ENCODE measurements around the gene TNF.
"Not testable (repeated sequence)": the region's sequence is repeated elsewhere in the genome, so short reads cannot be mapped to it uniquely, and the experiment has no call there.

TNF gene

DNA sequence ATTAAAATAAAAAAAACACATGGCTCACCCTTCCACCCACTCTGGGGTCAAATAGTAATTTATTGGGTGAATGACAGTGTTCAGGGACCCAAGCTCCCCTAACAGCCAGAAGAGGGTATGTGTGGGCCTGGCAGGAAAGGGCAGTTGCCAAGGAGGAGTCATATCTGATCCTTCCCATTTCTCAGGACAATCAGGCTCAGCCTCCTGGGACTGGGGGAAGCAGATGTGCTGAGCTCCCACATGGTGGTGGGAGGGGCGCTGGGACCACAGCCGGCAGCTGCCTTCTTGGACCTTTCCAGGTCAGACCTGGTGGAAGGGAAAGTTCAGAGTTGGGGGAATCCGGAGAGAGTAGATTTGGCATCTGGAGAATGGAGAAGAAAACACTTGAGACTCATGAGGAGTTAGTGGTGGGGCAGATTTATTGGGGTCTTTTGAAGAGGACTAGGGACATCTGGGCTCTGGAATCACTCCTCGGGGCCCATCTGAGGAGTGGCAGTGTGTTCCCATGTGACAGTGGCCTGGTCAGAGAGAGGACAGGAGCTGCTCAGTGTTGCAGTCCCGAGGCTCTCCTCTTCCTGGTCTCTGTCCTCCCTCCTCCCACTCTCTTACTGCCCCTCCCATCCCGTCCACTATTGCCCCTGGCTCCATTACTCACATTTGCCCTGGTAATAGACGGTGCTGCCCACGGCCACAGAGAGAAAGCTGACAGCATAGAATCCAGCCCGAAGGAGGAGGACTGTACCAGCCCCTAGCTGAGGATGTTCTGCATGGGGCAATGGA, 13.7 kb downstream of the TNF start:
- DNase-seq = no peak

DNA sequence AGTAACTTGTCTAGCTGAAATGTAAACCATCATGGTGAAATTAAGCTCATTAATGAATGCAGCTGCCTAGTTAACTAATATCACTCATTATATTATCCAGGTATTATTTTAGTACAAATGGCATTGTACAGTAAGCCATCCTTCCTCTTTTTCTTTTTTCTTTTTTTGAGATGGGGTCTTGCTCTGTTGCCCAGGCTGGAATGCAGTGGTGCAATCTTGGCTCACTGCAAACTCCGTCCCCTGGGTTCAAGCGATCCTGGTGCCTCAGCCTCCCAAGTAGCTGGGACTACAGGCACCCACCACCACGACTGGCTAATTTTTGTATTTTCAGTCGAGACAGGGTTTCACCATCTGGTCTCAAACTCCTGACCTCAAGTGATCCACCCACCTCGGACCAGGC, 15.3 kb downstream of the TNF start:
- not testable (repeated sequence) for DNase-seq

DNA sequence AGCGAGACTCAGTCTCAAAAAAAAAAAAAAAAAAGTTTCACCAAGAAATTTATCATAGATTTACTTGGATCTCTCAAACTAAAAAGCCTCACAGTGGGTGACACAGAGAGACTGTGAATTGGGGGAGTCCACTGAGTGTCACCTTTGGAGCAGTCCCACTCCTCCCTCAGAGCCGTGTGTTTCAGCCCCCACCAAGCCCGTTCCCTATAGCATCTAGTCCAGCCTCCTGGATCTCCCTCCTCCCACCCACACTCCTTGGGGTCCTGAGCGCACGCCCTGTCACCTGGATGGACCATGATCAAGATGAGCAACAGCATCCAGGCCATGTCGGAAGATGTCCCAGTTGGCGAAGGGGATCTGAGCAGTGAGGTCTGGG, 17.0 kb downstream of the TNF start:
- DNase-seq = peak in 1 of 6 experiments; percentile 34

DNA sequence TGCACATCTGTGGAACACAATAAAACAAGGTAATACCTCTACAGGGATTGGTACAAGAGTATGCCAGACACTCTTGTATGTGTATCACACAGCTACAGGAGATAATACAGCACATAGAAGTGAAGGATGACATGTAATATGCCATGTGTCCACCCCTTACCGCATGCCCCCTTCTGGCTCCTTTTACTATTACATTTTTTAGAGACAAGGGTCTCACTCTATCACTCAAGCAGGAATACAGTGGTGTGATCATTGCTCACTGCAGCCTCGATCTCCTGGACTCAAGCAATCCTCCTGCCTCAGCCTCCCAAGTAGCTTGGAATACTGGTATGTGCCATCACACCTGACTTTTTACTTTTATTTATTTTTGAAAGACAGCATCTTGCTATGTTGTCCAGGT, 21.6 kb downstream of the TNF start:
- peak in 5 of 6 experiments; percentile 29 to 81 (median 67) for DNase-seq

DNA sequence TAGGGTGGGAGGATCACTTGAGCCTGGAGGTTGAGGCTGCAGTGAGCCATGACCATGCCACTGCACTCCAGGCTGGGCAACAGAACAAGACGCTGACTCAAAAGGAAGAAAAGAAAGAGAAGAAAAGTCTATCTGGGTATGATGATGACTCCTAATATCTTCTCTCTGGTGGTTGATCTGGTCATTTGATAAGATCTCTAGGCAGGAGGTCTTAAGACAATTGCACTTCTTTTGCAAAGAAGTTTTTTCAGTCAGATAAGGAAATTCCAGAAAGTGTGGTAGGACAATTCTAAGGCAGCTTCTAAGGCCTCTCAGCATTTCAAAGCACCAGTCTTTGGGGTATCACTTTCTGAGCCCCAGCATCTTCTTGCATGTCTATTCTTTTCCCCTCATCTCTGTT, 32.0 kb downstream of the TNF start:
- DNase-seq = no peak

DNA sequence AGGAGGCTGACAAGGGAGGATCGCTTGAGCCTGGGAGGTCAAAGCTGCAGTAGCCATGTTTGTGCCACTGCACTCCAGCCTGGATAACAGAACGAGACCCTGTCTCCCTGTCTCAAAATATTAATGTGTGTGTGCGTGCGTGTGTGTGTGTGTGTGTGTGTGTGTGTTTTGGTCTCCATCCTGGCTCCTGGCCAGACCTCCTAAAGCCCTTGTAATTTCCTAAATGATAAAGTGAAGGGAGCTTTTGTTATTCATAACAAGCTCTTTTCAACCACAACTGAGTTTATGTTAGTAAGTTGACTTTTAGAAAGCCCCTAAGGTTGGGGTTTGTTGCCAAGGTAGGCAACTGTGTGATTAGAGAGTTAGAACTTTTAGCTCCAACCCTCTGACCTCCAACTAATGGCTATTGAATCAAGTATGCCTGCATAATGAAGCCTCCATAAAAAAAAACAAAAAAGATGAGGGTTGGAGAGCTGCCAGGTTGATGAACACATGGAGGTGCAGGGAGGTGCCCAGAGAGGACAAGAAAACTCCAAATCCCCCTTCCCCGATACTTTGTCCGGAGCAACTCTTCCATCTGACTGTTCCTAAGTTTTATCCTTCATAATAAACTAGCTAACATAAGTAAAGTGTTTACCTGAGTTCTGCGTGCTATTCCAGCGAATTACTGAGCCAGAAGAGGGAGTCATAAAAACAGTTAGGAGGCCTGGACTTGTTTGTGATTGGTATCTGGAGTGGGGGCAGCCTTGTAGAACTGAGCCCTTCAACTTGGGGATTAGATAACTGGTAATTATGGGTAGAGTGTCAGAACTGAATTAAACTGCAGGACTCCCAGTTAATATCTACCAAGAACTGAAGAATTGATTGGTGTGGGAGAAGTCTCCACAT, 34.4 kb downstream of the TNF start:
- no peak for DNase-seq

DNA sequence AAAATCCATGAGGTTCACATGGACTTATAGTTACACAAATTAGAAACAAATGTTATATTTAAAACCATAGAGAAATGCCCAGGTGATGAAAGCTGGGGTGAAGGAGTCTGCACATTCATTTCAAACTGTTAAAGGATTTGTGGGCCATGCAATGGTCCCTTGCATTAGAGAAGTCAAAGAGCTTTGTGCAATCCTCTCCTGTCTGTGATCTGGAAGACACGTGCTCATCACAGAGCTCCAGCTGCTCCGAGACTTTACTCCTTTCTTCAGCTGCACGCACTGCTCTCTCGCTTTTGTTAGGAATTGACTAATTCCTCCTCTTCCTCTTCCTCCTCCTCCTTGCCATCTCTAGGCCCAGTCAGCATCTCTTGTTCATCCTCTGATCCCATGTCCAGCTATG, 35.6 kb downstream of the TNF start:
- no peak for DNase-seq

DNA sequence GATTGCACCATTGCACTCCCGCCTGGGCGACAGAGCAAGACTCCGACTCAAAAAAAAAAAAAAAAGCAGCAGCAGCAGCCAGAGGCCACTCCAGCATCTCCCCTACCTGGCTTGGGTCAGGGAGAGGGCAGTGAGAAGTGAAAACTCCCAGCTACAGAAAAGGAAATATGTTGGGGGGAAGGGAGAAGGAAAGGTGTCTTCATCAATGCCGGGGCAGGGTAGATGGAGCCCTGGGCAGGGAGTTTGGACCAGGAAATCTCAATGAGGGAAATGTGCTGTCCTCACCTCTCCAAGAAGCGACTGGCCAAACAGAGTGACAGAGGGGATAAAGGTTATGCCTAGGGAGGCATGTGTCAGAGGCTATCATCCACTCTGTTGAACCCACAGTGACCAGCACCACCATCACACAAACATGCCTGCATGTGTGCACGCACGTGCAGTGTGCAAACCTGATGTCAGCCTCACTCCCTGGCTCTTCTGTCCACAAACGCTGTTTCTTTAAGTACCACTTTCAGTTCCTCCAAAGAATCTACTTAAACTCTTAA, 38.8 kb downstream of the TNF start:
- DNase-seq = no peak

DNA sequence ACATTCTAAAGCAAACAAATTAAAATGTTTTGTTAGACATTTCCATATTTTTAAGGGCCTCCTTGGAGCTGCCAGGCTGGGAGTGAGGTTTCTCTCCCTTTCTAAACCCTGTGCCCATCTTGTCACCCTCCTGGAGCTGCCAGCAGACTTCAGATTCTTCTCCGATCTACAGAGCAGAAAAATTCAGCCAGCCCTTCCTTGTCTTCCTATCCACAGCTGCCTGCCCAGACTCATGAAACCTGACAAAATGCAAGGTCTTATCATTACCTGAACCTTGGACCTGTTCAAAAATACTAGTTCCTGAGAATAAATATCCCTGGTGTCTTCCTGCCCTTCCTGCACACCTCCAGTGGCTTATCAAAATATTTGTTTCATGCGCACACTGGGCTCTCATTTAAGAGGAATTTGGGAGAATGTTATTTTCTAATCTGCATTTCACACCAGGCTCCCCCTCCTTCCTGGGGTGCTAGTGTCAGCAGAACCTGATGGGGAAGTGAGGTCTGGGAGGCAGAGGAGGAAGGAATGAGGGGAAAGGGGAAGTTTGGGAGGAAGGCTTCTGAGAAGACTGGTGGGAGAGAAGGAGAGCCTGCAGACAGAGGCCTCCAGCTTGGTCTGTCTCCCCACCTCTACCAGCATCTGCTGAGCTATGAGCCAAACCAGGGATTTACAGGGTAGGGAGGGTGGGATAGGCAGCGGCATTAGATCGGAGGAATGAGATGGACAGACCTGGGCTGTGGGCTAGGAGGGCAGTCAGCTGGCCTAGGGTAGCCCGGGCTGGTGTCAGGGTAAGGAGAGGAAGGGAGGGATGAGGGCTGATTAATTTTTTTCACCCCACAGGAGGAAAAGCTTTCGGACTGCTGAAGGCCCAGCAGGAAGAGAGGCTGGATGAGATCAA, 39.6 kb downstream of the TNF start, which contains the start of gene AIF1:
TSS of gene AIF1 (plus strand) at position 551 of the 895 bp plus-strand sequence. CDS start at position 647, 96 bp downstream.
- no peak for DNase-seq

DNA sequence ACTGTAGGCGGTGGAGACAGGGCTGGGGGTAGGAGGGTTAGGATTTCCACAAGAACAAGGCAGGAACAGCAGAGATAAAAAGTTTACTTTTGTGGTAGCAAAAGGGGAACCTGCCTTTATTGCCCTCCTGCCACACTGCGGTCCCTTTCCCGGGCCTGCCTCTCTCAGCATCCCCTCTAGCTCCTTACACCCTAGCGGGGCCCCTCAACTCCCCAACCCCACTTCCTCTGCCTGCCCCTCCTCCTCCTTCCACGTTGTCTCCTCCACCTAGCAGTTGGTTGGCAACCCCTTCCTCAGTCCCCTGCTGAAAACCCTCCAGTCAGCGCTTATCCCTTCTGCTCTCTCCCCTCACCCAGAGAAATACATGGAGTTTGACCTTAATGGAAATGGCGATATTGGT, 40.4 kb downstream of the TNF start:
- peak; percentile 5 to 48 (median 19) for DNase-seq

DNA sequence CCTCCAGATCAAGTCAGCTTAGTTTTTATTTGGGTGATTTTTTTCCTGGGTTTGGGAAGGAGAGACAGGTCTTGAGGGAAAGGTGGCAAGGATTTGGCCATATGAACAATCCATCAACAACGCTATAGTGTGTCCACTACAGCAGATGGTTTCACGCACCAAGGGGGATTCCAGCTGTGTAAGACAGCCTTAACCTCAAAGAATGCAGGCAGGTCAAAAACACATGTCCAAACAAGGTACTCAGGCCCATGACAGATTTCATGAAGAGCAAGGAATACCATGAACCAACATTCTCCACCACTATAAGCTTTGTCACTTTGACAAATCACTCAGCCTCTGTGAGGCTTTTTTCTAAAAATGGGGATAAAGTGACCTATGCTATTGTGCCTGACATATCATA, 41.6 kb downstream of the TNF start:
- DNase-seq = no peak

DNA sequence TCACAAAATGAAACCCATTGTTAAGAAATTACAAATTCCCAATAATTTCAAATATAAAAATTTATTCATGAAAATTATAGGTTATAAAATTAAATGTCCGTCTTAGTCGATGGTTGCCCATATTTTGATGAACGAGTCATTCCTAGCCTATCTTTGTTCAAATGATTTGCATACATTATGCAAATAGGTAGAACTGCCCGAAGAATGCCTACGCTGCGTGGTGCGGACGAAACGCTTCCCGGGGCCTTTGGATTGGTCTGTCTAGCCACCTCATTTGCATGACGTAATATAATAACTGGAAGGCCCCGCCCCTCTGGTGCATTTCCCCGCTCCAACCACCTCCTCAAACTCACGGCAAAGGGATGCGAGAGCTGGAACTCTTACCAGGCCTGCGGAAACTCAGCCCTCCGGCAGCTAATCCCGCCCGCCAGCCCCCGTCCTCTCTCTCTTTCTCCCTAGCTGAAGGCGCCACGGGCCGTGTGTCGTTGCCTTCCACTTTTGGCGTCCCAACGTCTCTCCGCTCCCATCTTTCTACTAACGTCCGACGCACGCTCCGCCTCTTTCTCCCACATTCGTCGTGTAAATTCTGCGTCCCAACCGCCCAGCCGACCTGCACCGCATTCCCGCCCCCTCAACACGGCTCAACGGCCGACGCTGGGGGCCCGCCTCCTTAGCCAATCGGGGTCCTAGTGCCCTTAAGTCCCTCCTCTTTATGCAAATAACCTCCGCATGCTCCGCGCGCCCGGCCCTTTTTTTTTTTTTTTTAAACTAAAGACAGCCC, 44.6 kb downstream of the TNF start:
- DNase-seq = peak; percentile 96 to 99 (median 97)

DNA sequence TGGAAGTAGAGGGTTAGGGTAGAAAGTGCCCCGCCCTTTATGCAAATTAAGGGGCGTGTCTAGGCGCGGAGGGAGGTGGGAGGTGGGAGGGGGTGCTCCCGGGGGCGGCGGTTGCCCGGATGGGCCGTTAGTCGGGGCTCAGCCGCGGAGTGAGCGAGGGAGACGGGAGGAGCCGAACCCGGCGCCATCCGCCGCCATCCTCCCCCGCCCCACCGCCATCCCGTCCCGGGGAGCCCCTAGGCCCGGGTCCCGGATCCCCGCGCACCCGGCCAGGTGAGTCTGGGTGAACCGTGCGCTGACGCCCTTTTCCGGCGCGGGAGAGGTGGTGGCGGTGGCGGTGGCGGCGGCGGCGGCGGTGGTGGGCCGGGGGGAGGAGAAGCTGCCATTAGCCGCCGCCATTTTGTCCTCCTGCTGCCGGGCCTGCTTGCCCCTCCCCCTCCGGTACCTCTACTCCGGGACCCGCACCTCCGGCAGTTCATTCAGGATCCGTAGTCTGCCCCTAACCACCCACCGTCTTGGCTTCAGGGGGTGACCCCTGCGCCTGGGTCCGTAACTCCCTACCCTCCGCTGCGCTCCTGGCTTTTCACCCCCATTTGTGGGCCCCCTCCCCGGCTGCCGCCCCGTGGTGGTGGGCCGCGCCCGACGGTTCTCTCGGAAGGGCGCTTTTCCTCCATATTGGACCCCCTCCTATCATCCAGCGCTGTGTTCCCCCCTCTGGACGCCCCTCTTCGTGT, 45.4 kb downstream of the TNF start, which contains the start of gene PRRC2A:
TSS of gene PRRC2A (plus strand) at position 130 of the 734 bp plus-strand sequence. CDS start 2,075 bp downstream, outside the sequence.
- peak in 3 of 6 experiments; percentile 79 to 99 (median 97) for DNase-seq

DNA sequence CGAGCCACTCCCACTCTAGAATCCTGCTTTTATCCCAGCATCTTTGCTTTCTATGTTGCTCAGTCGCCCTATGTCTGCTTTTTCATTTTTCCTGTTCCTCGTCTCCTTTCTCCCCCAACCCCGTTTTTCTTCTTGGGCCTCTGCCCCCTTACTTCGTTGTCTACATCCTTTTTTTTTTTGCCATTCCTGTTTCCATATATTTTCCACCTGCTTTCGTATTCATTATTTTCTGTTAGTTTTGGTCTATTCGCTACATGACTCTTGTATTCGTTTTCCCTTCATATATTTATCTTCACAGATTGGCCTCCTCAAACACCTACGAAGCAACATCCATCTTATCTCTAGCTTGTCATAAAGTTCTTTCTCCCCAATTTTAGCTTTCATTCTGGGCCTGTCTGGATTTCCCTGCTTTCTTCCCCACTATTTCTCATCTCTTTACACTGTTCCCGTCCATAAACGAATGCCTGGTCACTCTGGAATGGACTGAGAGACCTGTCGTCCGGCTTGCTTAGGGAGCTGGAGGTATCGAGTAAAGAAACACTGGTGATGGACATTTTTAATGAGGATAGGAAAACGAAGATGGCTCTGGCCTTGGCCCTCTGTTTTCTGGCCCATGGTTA, 46.1 kb downstream of the TNF start:
- peak in 1 of 6 experiments; percentile 29 for DNase-seq

DNA sequence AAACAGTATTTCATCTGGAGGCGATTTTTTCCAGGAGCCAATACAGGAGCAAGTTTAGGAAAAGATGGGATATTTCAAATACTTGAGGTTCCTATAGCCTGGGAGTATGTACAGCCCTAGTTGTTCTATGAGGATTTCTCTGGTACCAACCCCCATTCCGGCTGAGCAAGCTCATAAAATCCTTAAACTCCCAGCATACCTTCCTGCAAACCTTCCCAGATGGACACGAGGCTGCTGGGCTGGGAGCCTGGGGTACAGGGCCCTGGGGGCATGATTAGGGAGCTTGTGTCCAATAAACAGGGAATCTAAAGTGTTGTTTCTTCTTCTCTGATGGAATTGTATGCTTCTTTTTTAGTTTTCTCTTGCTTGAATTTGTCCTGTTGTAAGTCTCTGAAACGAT, 46.6 kb downstream of the TNF start:
- DNase-seq = no peak

DNA sequence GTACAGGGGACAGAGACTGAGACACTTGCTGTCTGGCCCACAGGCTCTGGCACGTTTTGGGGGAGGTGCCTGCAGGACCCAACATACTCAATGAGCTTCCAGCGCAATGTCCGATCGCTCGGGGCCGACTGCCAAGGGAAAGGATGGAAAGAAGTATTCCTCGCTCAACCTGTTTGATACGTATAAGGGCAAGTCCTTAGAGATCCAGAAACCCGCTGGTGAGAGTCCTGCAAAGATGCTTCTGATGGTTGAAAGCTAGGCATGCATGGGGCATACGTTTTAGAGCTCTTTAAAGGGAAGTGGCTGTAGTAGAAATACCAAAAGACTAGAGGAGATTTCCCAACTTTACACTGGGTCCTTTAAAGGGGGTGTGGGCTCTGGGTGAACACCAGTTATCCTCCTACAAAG, 47.3 kb downstream of the TNF start:
- DNase-seq = no peak

DNA sequence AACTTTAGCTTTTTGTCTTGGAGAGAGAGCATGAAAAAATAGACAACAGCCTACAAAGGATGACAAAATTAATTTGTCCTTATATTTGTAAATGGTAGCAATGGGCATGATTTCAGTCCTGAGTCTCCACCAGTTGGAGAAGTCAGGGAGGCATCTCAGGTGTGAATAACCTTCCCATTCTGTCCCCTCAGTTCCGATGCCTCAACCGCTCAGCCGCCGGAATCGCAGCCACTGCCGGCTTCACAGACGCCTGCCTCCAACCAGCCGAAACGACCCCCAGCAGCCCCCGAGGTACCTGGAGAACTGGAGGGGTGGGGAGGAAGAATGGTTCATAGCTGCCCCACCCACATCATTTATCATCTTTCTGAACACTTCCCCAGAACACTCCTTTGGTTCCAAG, 48.7 kb downstream of the TNF start:
- no peak for DNase-seq

DNA sequence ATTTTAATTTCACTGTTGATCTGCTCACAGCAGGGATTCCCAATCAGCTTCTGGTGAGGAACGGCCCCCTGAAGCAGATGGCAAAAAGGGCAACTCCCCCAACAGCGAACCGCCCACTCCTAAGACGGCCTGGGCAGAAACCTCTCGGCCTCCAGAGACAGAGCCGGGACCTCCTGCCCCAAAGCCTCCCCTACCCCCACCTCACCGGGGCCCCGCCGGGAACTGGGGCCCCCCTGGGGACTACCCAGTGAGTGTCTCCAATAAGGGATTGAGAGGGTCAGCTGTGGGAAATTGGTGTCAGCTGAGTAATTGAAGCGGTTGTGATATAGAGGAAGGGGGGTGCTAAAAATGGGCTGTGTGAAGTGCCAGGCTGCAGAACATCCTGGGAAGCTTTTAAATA, 51.6 kb downstream of the TNF start:
- DNase-seq = no peak

DNA sequence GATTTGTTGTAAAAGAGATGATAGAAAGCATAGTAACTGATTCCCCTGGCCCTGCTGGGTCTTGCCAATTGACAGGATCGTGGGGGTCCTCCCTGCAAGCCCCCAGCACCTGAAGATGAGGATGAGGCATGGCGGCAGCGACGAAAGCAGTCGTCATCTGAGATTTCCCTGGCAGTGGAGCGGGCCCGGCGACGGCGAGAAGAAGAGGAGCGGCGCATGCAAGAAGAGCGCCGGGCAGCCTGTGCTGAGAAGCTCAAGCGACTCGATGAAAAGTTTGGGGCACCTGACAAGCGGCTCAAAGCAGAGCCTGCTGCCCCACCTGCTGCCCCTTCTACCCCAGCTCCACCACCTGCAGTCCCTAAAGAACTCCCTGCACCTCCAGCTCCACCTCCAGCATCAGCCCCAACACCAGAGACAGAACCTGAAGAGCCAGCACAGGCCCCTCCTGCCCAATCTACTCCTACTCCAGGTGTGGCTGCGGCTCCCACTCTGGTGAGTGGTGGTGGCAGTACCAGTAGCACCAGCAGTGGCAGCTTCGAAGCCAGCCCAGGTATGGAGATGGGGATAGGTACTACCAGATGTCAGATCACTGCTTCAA, 52.4 kb downstream of the TNF start:
- DNase-seq = no peak

Data from stimulated activated naive CD4-positive, alpha-beta T cell (primary cell).